ENCODE measurements around the gene ZNF41.

- TF ChIP-seq POLR2A (IDR thresholded peaks at IDR 0.05) (no peak), CTCF (IDR thresholded peaks at IDR 0.05) (no peak)
Observed at GRCh38 chrX:47497271-47497888, 14.4 kb upstream of the ZNF41 start.
